ENCODE data around the gene RASSF5.

GRCh38 chr1:206604861-206605260, 97.5 kb downstream of the RASSF5 start:
- no peak for TF ChIP-seq CTCF (IDR thresholded peaks at IDR 0.05)
- TF ChIP-seq POLR2A (IDR thresholded peaks at IDR 0.05) = no peak
- TF ChIP-seq POLR2AphosphoS5 (IDR thresholded peaks at IDR 0.05; ENCODE audit: insufficient read depth in 1 of 2, low read depth in 1 of 2) = no peak
